NB4 (cell line): ENCODE measurements around the gene ENGASE.

Source experiments
- DNase-seq: peaks from one replicate; pipeline ENCODE4 v3.0.0; 2010; ENCODE audit warnings: low read depth
- H3K4me3 ChIP-seq: one replicate; pipeline ENCODE4 v1.5.1; 2011; ENCODE audit warnings: mild to moderate bottlenecking, low read depth, low read length, moderate library complexity
- MYC ChIP-seq: IDR thresholded peaks from 2 replicates; pipeline ENCODE4 v1.6.1; 2011; ENCODE audit warnings: low read depth, low read length
- POLR2A ChIP-seq: IDR thresholded peaks from 2 replicates; pipeline ENCODE4 v1.6.1; 2011; ENCODE audit warnings: mild to moderate bottlenecking; ENCODE audit not compliant: insufficient read length; ENCODE audit errors: extremely low read depth
- TF ChIP-seq, protein P1 (sequence below): IDR thresholded peaks from one replicate; pipeline ENCODE4 v1.5.1; 2012; ENCODE audit warnings: low read depth, low read length
- TF ChIP-seq, protein P2 (sequence below): IDR thresholded peaks from 2 replicates; pipeline ENCODE4 v1.6.1; 2011; ENCODE audit warnings: low read depth, low read length

Gene ENGASE

DNA sequence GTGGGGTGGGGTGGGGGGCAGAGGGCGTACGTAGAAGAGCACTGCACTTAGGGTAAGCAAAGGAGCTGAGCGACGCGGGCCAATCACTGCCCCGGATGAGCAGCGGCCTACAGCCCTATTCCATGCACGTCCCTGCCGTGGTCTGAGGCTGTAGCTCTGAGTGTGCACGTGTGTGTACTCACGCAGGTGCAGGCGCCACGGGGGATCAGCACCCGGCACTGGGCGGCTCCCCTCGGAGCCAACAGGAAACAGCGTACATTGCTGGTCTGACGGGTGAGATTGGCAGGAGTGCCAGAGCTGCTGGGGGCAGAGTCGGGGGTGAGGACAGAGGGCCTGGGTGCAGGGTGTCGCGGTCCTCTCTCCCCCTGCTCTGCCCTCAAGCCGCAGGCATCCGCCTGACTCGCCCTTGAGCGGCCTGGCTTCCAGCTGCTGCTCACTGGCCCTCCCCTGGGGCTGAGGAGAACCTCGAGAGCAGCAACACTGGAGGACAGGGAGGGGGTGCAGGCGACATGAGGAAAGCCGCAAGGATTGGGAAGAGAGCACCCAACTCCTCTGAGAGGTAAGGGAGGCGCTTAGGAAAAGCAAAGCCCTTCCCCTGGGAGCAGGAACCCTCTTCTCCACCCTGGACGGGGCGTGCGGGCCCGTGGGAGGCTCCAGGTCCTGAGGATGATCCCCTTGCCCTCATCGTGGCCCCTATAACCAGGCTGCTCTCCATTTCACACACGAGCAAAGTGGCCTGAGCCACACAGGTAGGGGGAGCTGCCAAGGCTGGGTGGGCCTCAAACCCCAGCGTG lies 57.8 kb downstream of the ENGASE start:
- H3K4me3 ChIP-seq: no peak overlapping the region
- DNase-seq: peak; percentile 15
- TF ChIP-seq POLR2A (no peak), MYC (no peak)
- TF ChIP-seq, protein P1, sequence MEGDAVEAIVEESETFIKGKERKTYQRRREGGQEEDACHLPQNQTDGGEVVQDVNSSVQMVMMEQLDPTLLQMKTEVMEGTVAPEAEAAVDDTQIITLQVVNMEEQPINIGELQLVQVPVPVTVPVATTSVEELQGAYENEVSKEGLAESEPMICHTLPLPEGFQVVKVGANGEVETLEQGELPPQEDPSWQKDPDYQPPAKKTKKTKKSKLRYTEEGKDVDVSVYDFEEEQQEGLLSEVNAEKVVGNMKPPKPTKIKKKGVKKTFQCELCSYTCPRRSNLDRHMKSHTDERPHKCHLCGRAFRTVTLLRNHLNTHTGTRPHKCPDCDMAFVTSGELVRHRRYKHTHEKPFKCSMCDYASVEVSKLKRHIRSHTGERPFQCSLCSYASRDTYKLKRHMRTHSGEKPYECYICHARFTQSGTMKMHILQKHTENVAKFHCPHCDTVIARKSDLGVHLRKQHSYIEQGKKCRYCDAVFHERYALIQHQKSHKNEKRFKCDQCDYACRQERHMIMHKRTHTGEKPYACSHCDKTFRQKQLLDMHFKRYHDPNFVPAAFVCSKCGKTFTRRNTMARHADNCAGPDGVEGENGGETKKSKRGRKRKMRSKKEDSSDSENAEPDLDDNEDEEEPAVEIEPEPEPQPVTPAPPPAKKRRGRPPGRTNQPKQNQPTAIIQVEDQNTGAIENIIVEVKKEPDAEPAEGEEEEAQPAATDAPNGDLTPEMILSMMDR: no peak
- TF ChIP-seq, protein P2, sequence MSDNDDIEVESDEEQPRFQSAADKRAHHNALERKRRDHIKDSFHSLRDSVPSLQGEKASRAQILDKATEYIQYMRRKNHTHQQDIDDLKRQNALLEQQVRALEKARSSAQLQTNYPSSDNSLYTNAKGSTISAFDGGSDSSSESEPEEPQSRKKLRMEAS: no peak

DNA sequence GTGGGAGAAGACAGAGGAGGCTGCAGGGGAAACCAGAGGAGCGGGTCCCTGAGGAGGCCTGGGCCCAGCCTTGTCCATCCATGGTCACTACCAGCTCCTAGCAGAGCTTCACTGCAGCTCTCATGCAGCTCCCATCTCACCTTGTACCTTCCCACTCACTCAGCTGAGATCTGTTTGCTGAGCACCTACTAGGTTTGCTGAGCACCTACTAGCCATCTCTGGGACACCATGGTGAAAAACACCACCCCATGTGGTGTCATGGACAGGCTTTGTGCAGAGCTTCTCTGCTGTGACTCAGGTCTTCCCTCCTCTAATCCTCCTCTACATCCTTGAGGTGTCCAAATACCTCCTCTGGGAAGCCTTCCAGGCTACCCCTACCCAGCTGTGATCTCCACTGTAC lies 58.6 kb downstream of the ENGASE start:
- no peak for DNase-seq
- no peak overlapping the region for H3K4me3 ChIP-seq
- TF ChIP-seq, protein P1: no peak

DNA sequence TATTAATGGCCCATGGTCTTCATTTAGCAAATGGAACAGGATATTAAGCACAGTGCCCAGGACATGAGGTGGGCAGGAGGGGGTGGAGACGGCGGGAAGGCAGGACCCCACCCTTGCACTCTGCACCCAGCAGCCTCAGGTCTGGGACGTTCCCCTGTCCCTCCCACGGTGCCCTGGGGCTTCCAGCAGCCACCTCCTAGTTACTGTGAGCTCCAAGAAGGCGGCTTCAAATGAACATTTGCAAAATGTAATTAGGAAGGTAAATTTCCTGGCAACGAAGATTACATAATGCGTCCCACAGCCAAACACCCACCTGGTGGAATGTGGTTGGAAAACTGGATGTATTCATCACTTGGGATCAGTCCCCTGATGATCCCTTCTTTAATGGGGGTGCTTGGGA lies 59.4 kb downstream of the ENGASE start:
- DNase-seq: no peak
- TF ChIP-seq MYC (no peak), POLR2A (no peak)
- TF ChIP-seq, protein P2: no peak
- TF ChIP-seq, protein P1: no peak
- no peak overlapping the region for H3K4me3 ChIP-seq

DNA sequence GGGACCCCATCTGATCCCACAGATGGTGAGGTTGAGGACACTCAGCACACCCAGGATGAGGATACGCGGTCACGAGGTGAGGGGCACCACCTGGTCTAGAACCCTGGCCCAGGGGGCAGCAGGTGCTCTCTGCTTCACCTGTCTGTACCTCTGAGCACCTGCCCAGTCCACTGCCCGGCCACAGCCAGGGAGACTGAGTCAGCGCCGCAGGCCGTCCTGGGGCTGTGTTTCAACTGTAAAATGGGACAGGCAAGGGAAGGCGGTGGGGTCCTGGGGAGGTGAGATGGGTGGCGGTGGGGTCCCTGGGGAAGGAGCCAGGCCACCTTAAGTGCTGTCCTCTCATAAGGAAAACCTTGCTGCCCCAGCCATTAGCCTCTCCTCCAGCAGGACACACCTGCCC lies 60.4 kb downstream of the ENGASE start:
- TF ChIP-seq, protein P1: no peak
- TF ChIP-seq POLR2A: no peak
- TF ChIP-seq, protein P2: no peak
- no peak for TF ChIP-seq MYC
- DNase-seq: no peak
- no peak overlapping the region for H3K4me3 ChIP-seq

DNA sequence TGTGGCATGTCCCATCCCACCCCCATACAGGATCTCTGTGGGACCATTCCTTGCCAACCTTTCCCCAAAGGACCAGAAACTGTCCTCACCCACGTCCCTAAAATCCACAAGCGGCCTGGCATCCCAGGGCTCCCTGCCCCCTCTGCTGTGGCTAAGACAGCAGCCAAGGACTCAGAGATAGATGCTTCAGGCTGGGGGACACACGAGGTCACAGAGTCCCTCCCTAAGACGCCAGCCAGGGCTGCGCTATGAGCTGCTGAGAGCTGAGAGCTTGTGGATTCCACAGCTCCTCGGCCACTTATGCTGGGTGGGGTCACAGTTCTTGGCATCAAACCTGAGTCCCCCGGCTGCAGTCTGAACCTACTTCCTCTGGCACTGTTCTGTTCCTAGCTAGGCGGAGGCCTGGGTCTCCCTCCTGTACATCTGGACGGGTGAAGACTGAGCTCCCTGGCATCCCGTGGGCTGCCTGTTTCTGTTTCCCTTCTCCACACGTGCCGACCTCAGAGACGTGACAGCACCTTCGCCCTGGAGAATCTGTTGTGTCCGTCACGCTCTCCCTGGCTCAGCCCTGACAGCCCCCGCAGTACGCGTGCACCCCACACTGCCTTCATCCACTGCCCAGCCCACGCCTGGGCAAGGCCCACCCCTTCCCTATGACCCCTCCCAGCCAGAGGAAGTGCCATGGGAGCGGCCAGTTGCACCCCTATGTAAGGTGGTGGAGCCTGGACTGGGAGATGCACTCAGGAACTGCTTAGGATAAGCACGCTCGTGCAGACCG lies 61.2 kb downstream of the ENGASE start:
- no peak overlapping the region for H3K4me3 ChIP-seq
- no peak for DNase-seq
- TF ChIP-seq, protein P2: no peak
- TF ChIP-seq MYC (no peak), POLR2A (no peak)
- TF ChIP-seq, protein P1: no peak
